DMS114 treated with DMSO at 0.1 percent for 48 hours (cell line): Measurements from ENCODE around the gene FCN1.

Experiments
- DNase-seq: peaks from one replicate; lab custom pipeline; 2025; ENCODE audit not compliant: unreplicated experiment; lab: John Stamatoyannopoulos, UW

The FCN1 gene

DNA sequence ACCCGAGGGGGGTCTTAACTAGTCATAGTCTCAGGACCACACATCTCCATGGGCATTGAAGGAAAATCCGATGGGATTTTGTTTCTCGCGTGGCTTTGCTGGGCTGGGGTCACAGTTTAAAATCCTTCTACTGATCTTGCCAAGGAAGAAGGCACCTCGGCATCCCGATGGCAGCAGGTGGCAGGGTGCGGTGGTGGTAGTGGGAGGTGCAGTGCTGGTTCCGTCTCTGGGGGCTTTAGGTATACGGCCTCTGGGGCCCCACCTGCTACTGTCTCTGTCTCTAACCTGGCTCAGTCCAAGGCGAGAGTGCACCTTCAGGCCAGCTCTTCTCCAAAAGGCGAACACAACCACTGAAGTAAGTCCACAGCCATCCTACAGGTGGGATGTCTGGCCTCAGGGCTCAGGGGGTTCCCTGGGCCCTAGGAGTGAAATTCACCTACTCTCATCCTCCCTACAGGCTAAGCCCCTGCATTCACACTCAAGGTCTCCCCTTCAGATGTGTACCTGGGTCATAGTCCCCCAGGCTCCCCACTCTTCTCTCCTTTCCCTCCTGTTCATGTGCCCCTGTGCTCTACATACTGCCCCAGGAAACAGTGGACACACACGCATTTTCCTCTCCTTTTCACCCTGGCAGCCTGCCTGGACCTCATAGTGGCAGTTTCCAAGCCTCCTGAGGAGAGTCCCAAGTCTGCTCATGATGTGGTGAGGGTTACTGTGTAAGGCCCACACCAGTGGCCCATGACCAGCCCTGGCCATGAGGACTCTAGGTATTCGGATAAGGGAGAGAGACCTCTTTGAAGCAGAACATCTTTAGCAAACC is 37.8 kb downstream of the FCN1 start:
- no peak for DNase-seq

DNA sequence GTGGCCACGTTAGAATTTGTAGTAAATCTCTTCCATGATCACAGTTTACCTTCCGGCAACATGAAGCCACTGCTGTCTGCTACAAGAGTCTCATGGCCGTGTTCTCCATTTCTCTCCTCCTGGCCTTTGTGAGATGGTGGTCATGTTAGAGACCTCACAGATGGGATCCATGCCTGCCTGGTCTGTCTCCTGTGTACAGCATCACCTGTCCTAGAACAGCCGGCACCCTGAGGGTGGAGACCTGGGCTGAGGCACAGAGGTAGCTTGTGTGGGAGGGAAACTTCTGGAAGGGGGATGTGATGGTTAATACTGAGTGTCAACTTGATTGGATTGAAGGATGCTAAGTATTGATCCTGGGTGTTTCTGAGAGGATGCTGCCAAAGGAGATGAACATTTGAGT is 40.2 kb downstream of the FCN1 start:
- DNase-seq: no peak

DNA sequence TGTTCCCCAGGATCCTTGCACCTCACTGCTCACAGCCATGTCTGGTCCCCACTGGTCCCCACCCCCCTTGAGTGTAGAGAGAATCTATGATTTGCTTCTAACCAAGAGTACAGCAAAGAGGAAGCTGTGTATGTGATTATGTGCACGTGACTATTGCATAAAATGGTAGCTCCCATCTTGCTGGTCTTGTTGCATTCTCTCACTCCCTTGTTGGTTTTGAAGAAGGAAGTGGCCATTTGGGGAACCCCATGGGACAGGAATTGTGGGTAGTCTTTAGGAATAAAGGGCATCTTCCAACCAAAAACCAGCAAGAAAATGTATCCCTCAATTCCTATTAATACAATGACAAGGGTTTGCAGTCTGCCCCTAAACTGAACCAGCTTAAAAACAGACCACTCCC is 42.3 kb downstream of the FCN1 start:
- no peak for DNase-seq

DNA sequence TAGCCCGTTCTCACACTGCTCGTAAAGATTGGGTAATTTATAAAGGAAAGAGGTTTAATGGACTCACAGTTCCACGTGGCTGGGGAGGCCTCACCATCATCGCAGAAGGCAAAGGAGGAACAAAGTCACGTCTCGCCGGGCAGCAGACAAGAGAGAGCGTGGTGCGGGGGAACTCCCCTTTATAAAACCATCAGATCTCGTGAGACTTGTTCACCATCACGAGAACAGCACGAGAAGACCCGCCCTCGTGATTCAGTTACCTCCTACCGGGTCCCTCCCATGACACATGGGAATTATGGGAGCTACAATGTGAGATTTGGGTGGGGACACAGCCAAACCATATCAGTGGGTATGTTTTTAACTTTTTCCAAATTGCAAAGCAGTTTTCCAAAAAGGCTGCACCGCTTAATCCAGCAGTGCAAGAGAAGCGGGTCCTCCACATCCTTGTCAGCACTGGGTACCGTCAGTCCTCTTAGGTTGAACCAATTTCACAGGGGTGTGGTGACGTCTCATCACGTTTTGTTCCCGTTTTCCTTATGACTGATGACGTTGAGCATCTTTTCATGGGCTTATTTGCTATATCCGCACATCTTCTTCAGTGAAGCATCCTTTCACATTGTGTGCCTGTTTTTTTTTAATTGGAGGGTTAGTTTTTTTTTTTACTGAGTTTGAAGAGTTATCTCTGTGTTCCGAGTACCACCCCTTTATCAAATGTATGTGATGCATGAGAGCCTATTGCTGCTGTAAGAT is 45.1 kb downstream of the FCN1 start:
- DNase-seq: no peak

DNA sequence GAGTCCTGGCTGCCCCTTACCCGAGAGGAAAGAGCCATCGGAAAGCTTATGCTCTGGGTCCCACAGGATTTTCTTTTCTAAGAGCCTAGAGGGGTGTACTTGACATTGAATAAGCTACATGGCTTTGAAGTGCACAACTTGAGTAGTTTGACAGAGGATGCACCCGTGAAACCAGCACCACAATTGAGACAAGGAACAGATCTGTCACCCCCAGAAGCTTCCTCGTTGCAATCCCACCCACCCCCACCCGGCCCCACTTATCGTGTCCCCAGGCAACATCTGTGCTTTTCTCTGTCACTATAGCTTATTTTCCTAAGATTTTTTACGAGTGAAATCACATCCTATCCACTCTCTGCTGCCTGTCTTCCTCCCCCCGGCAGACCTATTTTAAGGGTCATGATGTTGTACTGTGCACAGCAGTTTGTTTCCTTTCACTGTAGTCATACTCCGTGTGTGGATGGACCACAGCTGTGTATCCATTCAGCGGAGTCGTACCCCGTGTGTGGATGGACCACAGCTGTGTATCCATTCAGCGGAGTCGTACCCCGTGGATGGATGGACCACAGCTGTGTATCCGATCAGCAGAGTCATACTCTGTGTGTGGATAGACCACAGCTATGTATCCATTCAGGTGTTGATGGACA is 45.9 kb downstream of the FCN1 start:
- no peak for DNase-seq

DNA sequence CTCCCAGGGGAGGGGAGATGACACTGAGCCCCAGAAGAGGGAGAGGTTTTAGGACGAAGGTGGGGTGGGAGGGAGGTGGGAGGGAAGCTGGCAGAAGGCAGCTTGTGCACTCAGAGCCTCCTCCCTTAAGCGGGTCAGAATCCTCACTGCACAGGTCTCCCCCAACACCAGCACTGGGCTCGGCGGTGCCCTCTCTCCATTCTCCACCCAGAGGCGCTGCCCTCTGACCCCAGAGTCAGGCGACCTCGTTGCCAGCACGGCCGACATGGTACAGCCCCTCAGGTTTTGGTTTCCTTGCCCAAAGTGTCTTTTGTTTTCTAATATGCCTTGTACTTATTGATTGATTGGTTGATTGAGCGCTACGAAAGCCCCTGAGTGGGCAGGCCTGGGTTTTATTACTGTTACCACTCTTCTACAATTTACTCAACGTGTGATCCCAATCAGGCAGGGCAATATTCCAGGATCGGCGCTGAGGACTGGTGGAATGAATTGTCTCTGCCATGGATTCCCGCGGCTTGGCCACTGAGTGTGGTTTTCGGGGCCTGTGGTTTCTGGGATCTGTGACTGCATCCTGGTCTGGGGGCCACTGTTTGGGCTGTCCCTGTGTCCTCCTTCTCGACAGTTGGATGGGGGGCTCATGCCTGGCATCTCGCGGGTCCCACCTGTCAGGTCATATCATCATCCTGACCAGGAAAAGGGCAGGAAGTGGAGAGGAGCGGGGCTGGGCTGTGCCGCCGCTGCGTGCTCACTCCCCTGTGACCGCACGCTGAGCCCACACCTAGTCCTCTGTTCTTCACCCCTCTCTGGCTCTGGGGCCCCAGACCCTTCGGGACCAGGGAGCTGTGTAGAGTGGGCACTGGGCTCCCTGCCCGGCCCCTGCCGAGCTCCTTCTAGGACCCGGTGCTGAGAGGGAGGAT is 46.7 kb downstream of the FCN1 start:
- no peak for DNase-seq

DNA sequence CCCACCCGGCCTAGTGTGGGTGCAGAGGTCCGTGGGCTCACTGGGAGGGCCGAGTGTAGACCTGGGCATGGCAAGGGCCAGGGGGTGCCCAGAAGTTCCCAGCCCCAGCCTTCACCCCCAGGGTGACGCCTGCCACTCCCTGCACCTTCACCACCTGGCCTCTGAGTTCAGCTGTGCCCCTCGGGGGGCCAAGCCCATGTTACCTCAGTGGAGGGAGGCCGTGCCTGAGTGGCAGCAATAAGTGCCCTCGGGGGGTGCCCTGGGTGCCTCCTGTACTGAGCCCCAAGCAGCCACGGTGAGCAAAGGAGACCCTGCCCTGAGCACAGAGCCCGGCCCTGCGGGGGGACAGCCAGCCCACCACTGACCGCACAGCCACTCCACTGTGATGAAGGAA is 47.4 kb downstream of the FCN1 start:
- DNase-seq: no peak

DNA sequence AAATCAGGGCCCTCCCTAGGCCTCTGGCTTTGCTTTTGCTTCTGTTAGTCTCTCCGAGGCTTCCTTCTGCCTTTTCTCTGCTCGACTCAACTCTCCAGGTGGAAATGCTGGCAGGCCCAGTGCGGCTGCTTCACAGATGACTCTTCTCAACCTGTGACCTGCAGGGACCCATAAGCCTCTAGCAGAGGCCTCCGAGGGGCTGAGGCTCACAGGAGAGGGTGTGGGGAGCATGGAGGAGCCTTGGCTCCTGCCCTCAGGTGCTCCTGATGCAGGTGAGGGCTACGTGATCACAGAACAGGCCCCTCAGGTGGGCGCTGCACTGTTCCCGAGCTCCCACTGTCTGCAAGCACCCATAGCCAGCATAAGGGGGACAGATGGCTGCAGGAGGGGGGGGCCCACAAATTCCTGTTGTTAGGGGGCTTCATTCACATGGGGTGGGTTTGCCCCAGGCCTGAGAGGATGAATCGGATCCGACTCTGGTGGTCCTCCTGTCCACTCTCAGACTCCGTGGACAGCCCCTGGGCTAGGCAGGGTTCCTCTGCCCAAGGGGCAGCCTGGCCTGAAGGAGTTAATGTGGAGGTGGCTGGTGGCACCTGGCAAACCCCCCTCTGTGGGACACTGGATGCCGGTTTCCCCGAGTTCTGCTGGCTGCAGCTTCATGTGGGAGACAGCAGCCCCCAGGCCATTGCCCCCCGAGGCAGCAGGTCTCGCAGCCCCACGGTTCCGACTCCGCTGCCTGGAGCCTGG is 48.0 kb downstream of the FCN1 start:
- DNase-seq: no peak

DNA sequence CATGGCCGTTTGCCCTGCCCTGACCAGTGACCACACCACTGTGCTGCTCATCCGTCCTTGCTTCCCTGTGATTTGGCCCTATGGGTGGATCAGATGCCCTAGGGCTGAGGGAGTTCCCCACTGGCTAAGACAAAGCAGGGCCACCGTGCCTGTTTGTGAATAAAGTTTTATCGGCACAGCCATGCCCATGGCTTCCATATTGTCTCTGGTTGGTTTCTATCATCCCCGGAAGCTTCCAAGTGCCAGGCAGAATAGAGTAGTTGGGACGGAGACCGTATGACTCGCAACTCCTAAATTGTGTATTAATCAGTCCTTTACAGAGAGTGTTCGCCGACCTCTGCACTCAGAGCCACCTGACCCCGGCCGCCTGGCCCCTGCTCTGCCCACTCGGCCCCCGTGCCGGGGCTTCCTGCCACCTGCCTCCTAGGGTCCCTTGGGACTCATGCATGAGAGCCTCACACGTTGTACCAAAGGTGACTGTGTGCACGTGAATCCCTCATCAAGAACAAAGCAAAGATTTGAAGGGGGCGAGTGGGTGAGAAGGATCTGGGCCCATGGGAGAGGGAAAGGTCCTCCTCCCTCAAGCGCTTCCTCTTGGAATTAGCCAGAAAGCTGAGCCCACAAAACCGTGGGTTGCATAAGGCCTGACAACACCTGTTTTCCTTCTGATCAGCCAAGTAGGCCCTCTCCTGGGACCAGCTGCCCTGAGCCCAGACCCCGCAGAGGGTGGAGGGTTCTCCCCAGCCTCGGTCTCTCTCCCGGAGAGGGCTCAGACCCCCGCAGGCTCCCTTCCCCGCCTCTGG is 48.8 kb downstream of the FCN1 start:
- DNase-seq: no peak

DNA sequence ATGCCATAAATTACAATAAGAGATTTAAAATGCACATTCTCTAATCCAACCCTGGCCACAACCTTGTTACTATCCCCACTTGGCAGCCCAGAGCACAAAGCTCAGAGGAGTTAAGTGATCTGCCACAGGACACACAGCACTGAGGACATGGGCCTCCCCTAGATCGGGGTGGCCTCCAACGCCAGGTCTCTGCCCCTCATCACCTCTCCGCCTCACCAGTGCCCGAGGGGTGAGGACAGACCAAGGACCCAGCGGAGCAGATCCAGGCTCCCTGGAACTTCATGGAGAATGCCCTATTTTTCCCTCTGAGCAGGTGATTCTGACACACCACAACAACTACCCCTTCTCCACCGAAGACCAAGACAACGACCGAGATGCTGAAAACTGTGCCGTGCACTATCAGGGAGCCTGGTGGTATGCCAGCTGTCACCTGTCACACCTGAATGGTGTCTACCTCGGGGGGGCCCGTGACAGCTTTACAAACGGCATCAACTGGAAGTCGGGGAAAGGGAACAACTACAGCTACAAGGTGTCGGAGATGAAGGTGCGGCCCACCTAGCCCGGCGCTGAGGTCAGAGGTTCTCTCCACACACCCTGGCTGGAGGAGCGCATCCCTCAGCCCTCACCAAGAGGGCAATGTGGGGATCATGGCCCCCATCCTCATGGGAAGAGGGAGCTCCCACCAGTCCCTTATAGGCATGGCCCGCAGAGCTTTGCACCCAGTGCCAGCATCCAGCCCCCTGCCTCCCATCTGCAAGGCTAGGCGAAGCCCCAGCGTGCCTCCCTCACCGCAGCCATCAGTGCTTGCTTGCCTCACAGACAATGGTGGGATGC is 49.6 kb downstream of the FCN1 start:
- no peak for DNase-seq

DNA sequence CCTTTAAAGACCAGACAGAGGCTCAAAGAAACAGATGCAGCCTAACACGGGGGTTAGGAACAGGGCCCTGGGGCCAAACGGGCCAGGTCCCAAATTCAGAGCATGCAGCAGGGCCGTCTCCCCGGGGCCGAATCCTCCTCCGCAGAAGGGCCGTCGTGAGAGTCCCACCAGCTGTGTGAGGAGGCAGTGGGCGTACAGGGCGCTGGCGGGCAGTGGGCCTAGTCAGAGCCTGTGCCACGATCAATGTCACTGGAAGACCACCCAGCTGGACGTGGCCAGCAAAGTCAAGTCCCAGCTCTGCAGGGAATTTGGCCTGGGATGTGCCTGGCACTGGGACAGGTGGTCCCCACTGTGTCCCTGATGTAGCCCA is 52.9 kb downstream of the FCN1 start:
- DNase-seq: no peak

DNA sequence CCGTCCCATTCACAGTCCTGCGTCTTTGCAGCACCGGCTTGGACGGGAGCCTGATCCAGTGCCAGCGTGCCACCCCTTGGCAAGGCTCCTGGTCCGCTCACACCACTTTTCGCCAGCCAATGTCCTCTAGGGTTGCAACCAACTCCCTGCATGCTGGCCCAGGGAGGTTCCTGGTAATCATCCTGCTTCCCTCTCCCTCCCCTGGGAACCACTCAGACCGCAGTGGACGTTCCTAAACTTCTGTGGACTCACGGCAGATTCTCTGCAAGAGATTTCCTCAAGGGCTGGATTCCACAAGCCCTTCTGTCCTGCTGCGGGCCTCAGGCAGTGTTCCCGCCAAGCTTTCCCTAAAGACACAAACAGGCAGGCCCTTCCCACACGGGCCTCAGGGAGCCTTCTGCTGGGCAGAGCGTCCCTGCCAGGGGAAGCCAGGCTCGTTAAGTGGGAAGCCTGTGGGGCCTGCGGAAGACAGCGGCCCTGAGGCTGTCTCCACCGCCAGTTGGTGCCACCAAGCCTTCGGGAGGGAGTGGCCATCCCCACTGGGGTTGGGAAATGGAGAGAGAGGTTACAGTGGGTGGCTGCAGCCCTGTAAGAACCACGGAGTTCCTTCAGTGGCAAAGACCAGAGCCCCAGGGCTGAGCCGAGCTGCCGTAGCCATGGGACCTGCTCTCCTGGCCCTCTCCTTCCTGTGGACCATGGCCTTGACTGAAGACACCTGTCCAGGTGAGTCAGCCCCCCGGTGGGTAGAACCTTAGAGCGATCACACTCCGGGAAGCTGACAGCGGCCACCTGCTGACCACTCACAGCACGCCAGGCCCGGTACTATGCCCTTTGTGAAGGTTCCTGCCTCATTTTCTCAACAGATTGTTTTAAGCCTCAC is 53.5 kb downstream of the FCN1 start:
- DNase-seq: no peak

DNA sequence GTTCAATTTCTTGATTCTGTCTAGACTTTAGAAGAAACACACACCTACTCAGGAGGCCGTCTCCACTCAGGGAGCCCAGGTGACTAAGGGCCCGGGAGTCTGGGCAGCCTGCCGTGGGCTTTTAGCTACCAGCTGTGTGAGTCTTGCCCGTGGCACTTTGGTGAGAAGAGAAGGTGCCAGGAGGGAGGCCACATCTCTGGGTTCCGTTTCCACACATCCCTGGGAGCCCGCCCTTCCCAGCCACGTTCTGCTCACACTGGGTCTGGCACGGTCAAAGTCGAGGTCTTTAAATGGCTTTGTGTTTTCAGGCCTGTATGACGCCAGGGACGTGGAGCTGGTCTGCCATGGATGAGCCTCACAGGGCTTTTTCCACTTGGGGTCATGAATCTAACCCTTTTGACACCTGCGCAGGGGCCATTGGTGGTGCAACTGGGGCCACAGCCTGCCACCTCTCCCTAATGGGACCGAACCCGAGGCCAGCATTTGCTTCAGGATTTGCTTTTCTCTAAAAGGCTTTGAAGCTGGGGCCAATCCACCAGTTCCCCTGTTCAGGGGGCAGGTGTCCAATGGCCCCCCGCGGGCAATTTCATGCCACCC is 54.3 kb downstream of the FCN1 start:
- no peak for DNase-seq

DNA sequence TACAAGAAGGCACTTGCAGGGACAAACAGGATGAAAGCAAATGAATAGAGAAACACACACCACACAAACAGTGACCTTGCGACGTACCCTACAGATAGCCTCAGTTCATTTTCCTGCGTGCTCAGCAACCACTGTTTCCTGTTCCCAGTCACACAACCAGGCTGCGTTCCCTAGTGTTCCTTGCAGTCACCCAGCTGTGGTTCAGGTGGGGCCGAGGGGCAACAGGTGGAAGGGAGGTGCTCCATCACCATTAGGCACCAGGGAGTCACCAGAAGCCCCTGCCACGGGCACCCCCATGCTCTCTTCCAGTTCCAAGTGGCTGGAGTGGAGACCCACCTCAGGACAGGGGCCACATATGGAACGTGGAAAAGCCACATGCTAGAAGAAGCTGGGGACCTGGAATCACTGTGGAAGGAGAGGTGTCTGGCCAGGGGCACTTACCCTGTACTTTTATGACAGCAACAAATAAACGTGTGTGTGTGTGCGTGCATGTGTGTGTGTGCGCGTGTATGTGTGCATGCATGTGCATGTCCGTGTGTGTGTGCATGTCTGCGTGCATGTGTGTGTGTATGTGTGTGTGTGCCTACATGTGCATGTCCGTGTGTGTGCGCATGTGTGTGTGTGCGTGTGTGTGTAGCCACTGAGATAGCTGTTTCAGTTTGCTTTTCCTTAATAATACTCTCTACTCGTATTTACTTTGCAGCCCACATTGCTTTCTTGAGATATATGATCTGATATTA is 55.9 kb downstream of the FCN1 start:
- DNase-seq: no peak

DNA sequence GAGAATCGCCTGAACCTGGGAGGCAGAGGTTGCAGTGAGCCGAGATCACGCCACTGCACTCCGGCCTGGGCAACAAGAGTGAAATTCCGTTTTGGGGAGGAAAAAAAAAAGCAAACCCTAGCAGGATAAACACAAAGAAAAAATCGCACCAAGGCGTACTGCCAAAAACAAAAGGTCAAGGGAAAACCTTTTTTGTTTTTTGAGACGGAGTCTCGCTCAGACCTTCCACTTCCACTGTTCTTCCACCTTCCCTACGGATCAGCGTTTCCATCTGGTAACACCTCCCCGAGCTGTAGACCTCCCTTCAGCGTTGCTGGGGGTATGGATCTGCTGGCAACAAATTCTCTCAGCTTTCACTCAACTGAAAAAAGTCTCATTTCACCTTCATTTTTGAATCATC is 57.2 kb downstream of the FCN1 start:
- DNase-seq: no peak

DNA sequence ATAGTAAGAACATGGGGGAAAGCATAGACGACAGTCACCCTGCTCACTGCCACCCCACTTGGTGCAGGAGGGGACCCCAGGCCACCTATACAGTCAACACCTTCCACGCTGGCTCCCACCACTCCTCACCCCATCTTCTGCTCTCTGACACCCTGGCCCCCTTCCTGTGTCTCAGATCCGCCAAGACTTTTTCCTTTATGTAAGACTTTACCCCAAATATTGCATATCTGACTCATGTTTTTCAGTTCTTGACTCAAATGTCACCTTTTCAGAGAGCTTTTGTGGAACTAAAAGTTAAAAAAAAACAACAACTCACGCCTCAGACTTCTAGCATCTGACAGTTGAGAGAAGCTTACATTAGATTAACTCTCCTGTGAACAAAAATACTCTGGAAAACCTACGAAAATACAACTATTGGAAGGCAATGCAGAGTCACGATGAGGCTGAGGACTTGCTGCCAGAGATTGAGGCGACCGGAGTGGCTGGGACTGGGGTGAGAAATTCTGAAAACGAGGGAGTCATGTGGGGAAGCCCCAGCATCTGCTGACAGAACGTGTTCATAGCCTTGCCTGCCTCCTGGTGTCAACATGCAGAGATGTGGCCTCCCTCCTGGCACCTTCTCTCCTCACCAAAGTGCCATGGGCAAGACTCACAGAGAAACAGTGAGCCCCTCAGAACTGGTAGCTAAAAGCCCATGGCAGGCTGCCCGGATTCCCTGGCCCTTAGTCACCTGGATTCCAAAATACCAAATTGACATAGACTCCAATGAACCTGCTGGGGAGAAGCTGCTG is 59.5 kb downstream of the FCN1 start:
- DNase-seq: no peak
